ENCODE measurements around the gene MICU2. TPM values are rescaled to one million over a fixed set of nuclear protein-coding genes. Genes with fewer than 3 reads are reported as not detected.

MICU2 gene
- total RNA-seq, 1 experiment from 2014 or later = 56.0 TPM

DNA sequence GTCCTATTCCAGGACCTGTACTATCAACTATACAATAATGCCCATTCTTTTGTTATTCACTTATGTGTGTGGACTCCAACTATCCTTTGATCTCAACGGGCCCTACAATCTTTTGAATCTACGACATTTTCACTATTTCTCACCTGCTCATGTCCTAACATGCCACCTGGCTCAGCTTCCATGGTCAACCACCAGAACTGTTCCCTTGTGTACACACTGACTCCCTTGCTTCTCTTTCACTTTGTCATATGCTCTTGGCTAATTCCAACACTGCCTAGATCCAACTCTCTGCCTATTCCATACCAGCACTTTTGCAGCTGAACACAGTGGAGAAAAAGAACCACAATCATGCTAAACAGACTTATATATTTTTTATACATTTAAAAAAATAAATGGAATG lies 53.1 kb downstream of the MICU2 start:
- no TSS peak for BruUV-seq (replicated peaks)
- no peaks in the 10 kb centered on the region for H3K27me3 ChIP-seq (replicated peaks; ENCODE audit: insufficient read depth, low read depth, low read length, poor library complexity)
- H3K4me1 ChIP-seq (ENCODE audit: insufficient read depth, low read length, poor library complexity, severe bottlenecking) = peaks cover 2% of the 10 kb centered on the region
- POLR2A ChIA-PET (ENCODE audit: low non-redundant PET) = no interaction called here
- no peak for DNase-seq (ENCODE audit: low spot score)
- intact Hi-C loops (cut with micrococcal nuclease; ENCODE audit: unreplicated experiment) = no loop called here
- TF ChIP-seq EZH2 (IDR thresholded peaks at IDR 0.05; ENCODE audit: borderline replicate concordance, low read depth, low read length, poor library complexity, severe bottlenecking) = no peak
- TF ChIP-seq, protein P1, sequence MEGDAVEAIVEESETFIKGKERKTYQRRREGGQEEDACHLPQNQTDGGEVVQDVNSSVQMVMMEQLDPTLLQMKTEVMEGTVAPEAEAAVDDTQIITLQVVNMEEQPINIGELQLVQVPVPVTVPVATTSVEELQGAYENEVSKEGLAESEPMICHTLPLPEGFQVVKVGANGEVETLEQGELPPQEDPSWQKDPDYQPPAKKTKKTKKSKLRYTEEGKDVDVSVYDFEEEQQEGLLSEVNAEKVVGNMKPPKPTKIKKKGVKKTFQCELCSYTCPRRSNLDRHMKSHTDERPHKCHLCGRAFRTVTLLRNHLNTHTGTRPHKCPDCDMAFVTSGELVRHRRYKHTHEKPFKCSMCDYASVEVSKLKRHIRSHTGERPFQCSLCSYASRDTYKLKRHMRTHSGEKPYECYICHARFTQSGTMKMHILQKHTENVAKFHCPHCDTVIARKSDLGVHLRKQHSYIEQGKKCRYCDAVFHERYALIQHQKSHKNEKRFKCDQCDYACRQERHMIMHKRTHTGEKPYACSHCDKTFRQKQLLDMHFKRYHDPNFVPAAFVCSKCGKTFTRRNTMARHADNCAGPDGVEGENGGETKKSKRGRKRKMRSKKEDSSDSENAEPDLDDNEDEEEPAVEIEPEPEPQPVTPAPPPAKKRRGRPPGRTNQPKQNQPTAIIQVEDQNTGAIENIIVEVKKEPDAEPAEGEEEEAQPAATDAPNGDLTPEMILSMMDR (conservative IDR thresholded peaks at IDR 0.05; ENCODE audit: low read depth, low read length) = no peak
- no peak overlapping the region for H3K4me3 ChIP-seq (ENCODE audit: low read depth, low read length, poor library complexity, severe bottlenecking)
- no peak overlapping the region for H3K27ac ChIP-seq (ENCODE audit: low read depth, low read length, poor library complexity, severe bottlenecking)
- CTCF ChIA-PET = no interaction called here
- no peaks in the 10 kb centered on the region for H3K36me3 ChIP-seq (ENCODE audit: insufficient read depth, low read length, poor library complexity, severe bottlenecking)
- no peaks in the 10 kb centered on the region for H3K9me3 ChIP-seq (ENCODE audit: low read depth, low read length, poor library complexity, severe bottlenecking)

- Histone ChIP-seq H3K4me1 (ENCODE audit: insufficient read depth, low read length, poor library complexity, severe bottlenecking) (peaks cover 4% of the 10 kb centered on the region), H3K9me3 (ENCODE audit: low read depth, low read length, poor library complexity, severe bottlenecking) (no peaks in the 10 kb centered on the region), H3K4me3 (ENCODE audit: low read depth, low read length, poor library complexity, severe bottlenecking) (no peak overlapping the region), H3K27me3 (replicated peaks; ENCODE audit: insufficient read depth, low read depth, low read length, poor library complexity) (no peaks in the 10 kb centered on the region), H3K36me3 (ENCODE audit: insufficient read depth, low read length, poor library complexity, severe bottlenecking) (no peaks in the 10 kb centered on the region), H3K27ac (ENCODE audit: low read depth, low read length, poor library complexity, severe bottlenecking) (no peak overlapping the region)
- CTCF ChIA-PET = no interaction called here
- intact Hi-C loops (cut with micrococcal nuclease; ENCODE audit: unreplicated experiment) = no loop called here
- POLR2A ChIA-PET (ENCODE audit: low non-redundant PET) = no interaction called here
- TF ChIP-seq, protein P1 (conservative IDR thresholded peaks at IDR 0.05; ENCODE audit: low read depth, low read length) = no peak
- no peak for TF ChIP-seq EZH2 (IDR thresholded peaks at IDR 0.05; ENCODE audit: borderline replicate concordance, low read depth, low read length, poor library complexity, severe bottlenecking)
- DNase-seq (ENCODE audit: low spot score) = no peak
- BruUV-seq (replicated peaks) = no TSS peak
Observed at GRCh38 chr13:21549633-21550032, 54.3 kb downstream of the MICU2 start.

- Histone ChIP-seq H3K9me3 (ENCODE audit: low read depth, low read length, poor library complexity, severe bottlenecking) (no peaks in the 10 kb centered on the region), H3K4me1 (ENCODE audit: insufficient read depth, low read length, poor library complexity, severe bottlenecking) (peaks cover 4% of the 10 kb centered on the region), H3K4me3 (ENCODE audit: low read depth, low read length, poor library complexity, severe bottlenecking) (no peak overlapping the region), H3K27ac (ENCODE audit: low read depth, low read length, poor library complexity, severe bottlenecking) (no peak overlapping the region), H3K36me3 (ENCODE audit: insufficient read depth, low read length, poor library complexity, severe bottlenecking) (no peaks in the 10 kb centered on the region), H3K27me3 (replicated peaks; ENCODE audit: insufficient read depth, low read depth, low read length, poor library complexity) (no peaks in the 10 kb centered on the region)
- TF ChIP-seq EZH2 (IDR thresholded peaks at IDR 0.05; ENCODE audit: borderline replicate concordance, low read depth, low read length, poor library complexity, severe bottlenecking) = no peak
- TF ChIP-seq, protein P1 (conservative IDR thresholded peaks at IDR 0.05; ENCODE audit: low read depth, low read length) = no peak
- ChIA-PET CTCF (no interaction called here), POLR2A (ENCODE audit: low non-redundant PET) (no interaction called here)
- DNase-seq (ENCODE audit: low spot score) = no peak
- BruUV-seq (replicated peaks) = no TSS peak
- intact Hi-C loops (cut with micrococcal nuclease; ENCODE audit: unreplicated experiment) = no loop called here
Observed at GRCh38 chr13:21548577-21548976, 55.4 kb downstream of the MICU2 start.

Data from A673 (cell line).